ACHN (cell line): ENCODE data around the gene CLEC3A.
"Not testable (repeated sequence)": the region's sequence is repeated elsewhere in the genome, so short reads cannot be mapped to it uniquely, and the experiment has no call there.

ENCODE experiments used
- DNase-seq: peaks from one replicate; pipeline ENCODE4 v3.0.0-alpha.2; 2015
- in situ Hi-C: cut with HindIII; loops from 2 replicates; pipeline ENCODE4 v1.10.0; 2017; ENCODE audit warnings: low sequenced_read_pairs, low pct_ligation_motif_present, low pct_unique_long_range_greater_than_20kb

The CLEC3A gene

GRCh38 chr16:78007121-78007520 lies 15.2 kb upstream of the CLEC3A start:
- in situ Hi-C loops = no loop called here
- no peak for DNase-seq

GRCh38 chr16:78024159-78024558 lies 1.8 kb downstream of the CLEC3A start:
- in situ Hi-C loops = no loop called here
- no peak for DNase-seq

- in situ Hi-C loops = no loop called here
- DNase-seq = no peak
Observed at GRCh38 chr16:78025631-78026030, 3.3 kb downstream of the CLEC3A start.

GRCh38 chr16:78028018-78028417 lies 5.7 kb downstream of the CLEC3A start:
- no peak for DNase-seq
- in situ Hi-C loops = no loop called here

GRCh38 chr16:78034530-78034929 lies 12.2 kb downstream of the CLEC3A start:
- in situ Hi-C loops = no loop called here
- no peak for DNase-seq

GRCh38 chr16:78035012-78035411 lies 12.7 kb downstream of the CLEC3A start:
- DNase-seq = no peak
- in situ Hi-C loops = no loop called here

- no peak for DNase-seq
- in situ Hi-C loops = no loop called here
Observed at GRCh38 chr16:78040396-78040795, 18.0 kb downstream of the CLEC3A start.

- DNase-seq = peak; percentile 85
- in situ Hi-C loops = no loop called here
Observed at GRCh38 chr16:78045865-78046581, 23.7 kb downstream of the CLEC3A start.

GRCh38 chr16:78048319-78048718 lies 26.0 kb downstream of the CLEC3A start:
- in situ Hi-C loops = no loop called here
- DNase-seq = no peak

- in situ Hi-C loops = no loop called here
Observed at GRCh38 chr16:78050734-78051400, 28.5 kb downstream of the CLEC3A start.

GRCh38 chr16:78057803-78058564 lies 35.6 kb downstream of the CLEC3A start:
- in situ Hi-C loops = no loop called here

More at GRCh38 chr16:78050734-78051400, 28.5 kb downstream of the CLEC3A start:
- DNase-seq = no peak

GRCh38 chr16:78059806-78060205 lies 37.5 kb downstream of the CLEC3A start:
- DNase-seq, in situ Hi-C loops: not testable (repeated sequence)

More at GRCh38 chr16:78057803-78058564, 35.6 kb downstream of the CLEC3A start:
- DNase-seq = no peak

- no peak for DNase-seq
- in situ Hi-C loops = no loop called here
Observed at GRCh38 chr16:78060295-78060694, 37.9 kb downstream of the CLEC3A start.

GRCh38 chr16:78060809-78061208 lies 38.5 kb downstream of the CLEC3A start:
- DNase-seq = no peak
- in situ Hi-C loops = no loop called here

- in situ Hi-C loops = no loop called here
- no peak for DNase-seq
Observed at GRCh38 chr16:78065319-78065718, 43.0 kb downstream of the CLEC3A start.

GRCh38 chr16:78069913-78070312 lies 47.6 kb downstream of the CLEC3A start:
- in situ Hi-C loops = no loop called here
- no peak for DNase-seq

GRCh38 chr16:78072275-78072674 lies 49.9 kb downstream of the CLEC3A start:
- in situ Hi-C loops = no loop called here
- no peak for DNase-seq

GRCh38 chr16:78075800-78076199 lies 53.5 kb downstream of the CLEC3A start:
- DNase-seq = no peak
- in situ Hi-C loops = no loop called here

- in situ Hi-C loops = no loop called here
- DNase-seq = no peak
Observed at GRCh38 chr16:78081341-78081740, 59.0 kb downstream of the CLEC3A start.
